ENCODE data around the gene FAM120C. TPM values are rescaled to one million over a fixed set of nuclear protein-coding genes. Genes with fewer than 3 reads are reported as not detected.
A peak's percentile ranks its signal among the peaks of the same experiment; 100 is the strongest.

Gene FAM120C
- total RNA-seq, 1 experiment from 2014 or later, result 3.9 TPM

GRCh38 chrX:54043056-54043455, 140.0 kb downstream of the FAM120C start:
- DNase-seq (ENCODE audit: low spot score), result peak; percentile 34

- peak; percentile 46 for DNase-seq (ENCODE audit: low spot score)
Measured at GRCh38 chrX:54042609-54043021, 140.4 kb downstream of the FAM120C start.

GRCh38 chrX:54030329-54030728, 152.7 kb downstream of the FAM120C start:
- DNase-seq (ENCODE audit: low spot score), result no peak

GRCh38 chrX:54029529-54030143, 153.4 kb downstream of the FAM120C start:
- DNase-seq (ENCODE audit: low spot score), result no peak

- no peak for DNase-seq (ENCODE audit: low spot score)
Measured at GRCh38 chrX:54024350-54024749, 158.7 kb downstream of the FAM120C start.

Small RNAs within 50 kb of the gene (small RNA-seq; reads per million reads assigned to genes)
- not detected for gene AL589872.1

Other genes with a start within 250 kb of the FAM120C start
- 18.7 and 23.5 TPM in 2 replicates for gene PHF8, start 138.8 kb downstream of the FAM120C start, total RNA-seq (2014; rRNA removed; shearing (Covaris generic))
- not detected in 2 replicates for gene WNK3, start 174.8 kb upstream of the FAM120C start, total RNA-seq (2014; rRNA removed; shearing (Covaris generic))